ENCODE results near the gene RIOK2. TPM values are rescaled to one million over a fixed set of nuclear protein-coding genes. Genes with fewer than 3 reads are reported as not detected.

RIOK2 gene
- total and polyA plus RNA-seq, 9 of the 15 experiments (the other 6 are each of a cell fraction or from before 2014, with no cell fraction given): 22.9 to 97.6 (median 47.8) TPM

- TF ChIP-seq PREB (CRISPR knock-in tag; IDR thresholded peaks at IDR 0.05) (no peak), HDAC2 (IDR thresholded peaks at IDR 0.05) (no peak), SMAD2 (IDR thresholded peaks at IDR 0.05; ENCODE audit: low read depth, low read length) (no peak), TAF1 (IDR thresholded peaks at IDR 0.05; ENCODE audit: control insufficient read depth, extremely low read depth, insufficient read depth, low read length, severe bottlenecking) (no peak), MTA2 (IDR thresholded peaks at IDR 0.05; ENCODE audit: low read depth) (no peak), CEBPB (tag; IDR thresholded peaks at IDR 0.05) (no peak), ZNF398 (CRISPR knock-in tag; IDR thresholded peaks at IDR 0.05) (no peak), CCNT2 (IDR thresholded peaks at IDR 0.05; ENCODE audit: borderline replicate concordance, extremely low read depth, insufficient read length, low read depth, low read length) (no peak)
Measured at GRCh38 chr5:97162045-97162444, 21.0 kb downstream of the RIOK2 start (continued).

GRCh38 chr5:97157689-97158088 lies 25.4 kb downstream of the RIOK2 start:
- in situ Hi-C loops (cut with MboI): no loop called here
- TF ChIP-seq THAP12 (CRISPR knock-in tag; IDR thresholded peaks at IDR 0.05) (no peak), ZNF239 (CRISPR knock-in tag; IDR thresholded peaks at IDR 0.05) (no peak), CBX3 (IDR thresholded peaks at IDR 0.05; ENCODE audit: borderline replicate concordance in 1 of 2, low read length in 2 of 2) (peak in 1 of 2 experiments; percentile 93; a peak in 2 of 3 replicates), KDM1A (IDR thresholded peaks at IDR 0.05) (no peak), TCF7 (IDR thresholded peaks at IDR 0.05; ENCODE audit: borderline replicate concordance) (no peak), TRIM24 (IDR thresholded peaks at IDR 0.05) (peak; percentile 35 to 62; a peak in 2 of 4 replicates), ZNF280A (IDR thresholded peaks at IDR 0.05; ENCODE audit: low read depth, partially characterized antibody) (peak; percentile 91), HLTF (IDR thresholded peaks at IDR 0.05) (peak; percentile 77; the same call in 1 of the 2 replicates)

More at GRCh38 chr5:97157689-97158088, 25.4 kb downstream of the RIOK2 start:
- ChIA-PET CTCF (ENCODE audit: low intra/inter-chr PET ratio) (interaction anchor here (0.6 kb wide), 1 partner anchor 286 kb away, joined by 3 read pairs; no protein-coding TSS in a partner anchor), POLR2A (interaction anchor here (0.8 kb wide), 1 partner anchor 63 kb away, joined by 3 read pairs; no protein-coding TSS in a partner anchor)
- Histone ChIP-seq H2AFZ (ENCODE audit: low read depth, low read length) (no peak overlapping the region), H3K4me2 (ENCODE audit: insufficient read depth, low read length) (no peak overlapping the region), H3K4me1 (replicated peaks in 1 of 2; ENCODE audit: control insufficient read depth in 2 of 2, insufficient read depth in 2 of 2, low read length in 2 of 2) (no peaks in the 10 kb centered on the region), H3K27me3 (ENCODE audit: control insufficient read depth in 2 of 2, insufficient read depth in 2 of 2, low read length in 2 of 2) (no peaks in the 10 kb centered on the region), H3K4me3 (no peak overlapping the region), H3K9ac (ENCODE audit: insufficient read depth in 1 of 2, low read depth in 2 of 2, low read length in 2 of 2) (no peak overlapping the region), H3K79me2 (ENCODE audit: control insufficient read depth, insufficient read depth, low read length) (no peaks in the 10 kb centered on the region), H3K9me3 (replicated peaks; ENCODE audit: control insufficient read depth, insufficient read depth, low read depth, low read length) (peaks cover 5% of the 10 kb centered on the region; the same call in 1 of the 2 replicates), H3K27ac (ENCODE audit: extremely low read depth, low read depth, low read length) (no peak overlapping the region), H4K20me1 (replicated peaks; ENCODE audit: control insufficient read depth, insufficient read depth, low read length) (no peaks in the 10 kb centered on the region), H3K36me3 (ENCODE audit: control insufficient read depth, insufficient read depth, low read length) (peaks cover 19% of the 10 kb centered on the region), H3K9me1 (ENCODE audit: control insufficient read depth, insufficient read depth, low read length) (no peaks in the 10 kb centered on the region)
- intact Hi-C loops (cut with micrococcal nuclease): no loop called here
- 83% methylated on average over 2 of the region's 2 CpGs for WGBS (ENCODE audit: insufficient coverage, low coverage, missing lambda C conversion rate)
- no peak for FAIRE-seq
- no peak for ATAC-seq
- BruUV-seq (replicated peaks): no TSS peak
- no peak for DNase-seq (ENCODE audit: extremely low read depth in 1 of 4, low spot score in 3 of 4)

All from K562 (cell line).